ENCODE data around the gene CAPN13. TPM values are rescaled to one million over a fixed set of nuclear protein-coding genes. Genes with fewer than 3 reads are reported as not detected.

Gene CAPN13
- polyA plus RNA-seq, 1 donor (not counting 4 experiments of a cell fraction or from before 2014, with no cell fraction given) = not detected

DNA sequence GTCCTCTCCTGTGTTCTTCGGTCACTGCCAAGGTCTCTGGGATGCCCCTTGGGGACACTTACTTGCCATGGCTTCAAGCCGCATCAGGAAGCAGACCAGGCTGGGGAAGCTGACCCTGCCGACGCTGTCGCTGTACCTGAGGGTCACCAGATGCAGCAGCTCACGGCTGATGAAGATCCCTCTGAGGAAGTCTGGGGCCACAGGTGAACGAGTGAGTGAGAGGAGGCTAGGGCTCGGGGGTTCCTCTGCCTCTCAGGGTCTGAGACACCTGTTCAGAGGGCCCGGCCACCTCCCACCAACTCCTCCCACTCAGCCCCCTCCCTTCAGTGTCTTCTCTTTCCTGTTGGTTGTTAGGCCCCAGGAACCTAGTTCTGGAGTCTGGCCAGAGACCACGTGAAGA, 74.9 kb downstream of the CAPN13 start:
- no peak overlapping the region for H3K9ac ChIP-seq (ENCODE audit: control insufficient read depth, extremely low read depth, insufficient read depth, low read length)
- no peak for DNase-seq (ENCODE audit: low read depth, low spot score)
- no peaks in the 10 kb centered on the region for H3K9me1 ChIP-seq (ENCODE audit: control insufficient read depth, extremely low read depth, insufficient read depth, low read length)
- FAIRE-seq = no peak
- H3K4me3 ChIP-seq (ENCODE audit: control insufficient read depth in 2 of 3, extremely low read depth in 1 of 3, insufficient read depth in 2 of 3, low read depth in 1 of 3, low read length in 3 of 3) = no peak overlapping the region
- H4K20me1 ChIP-seq (ENCODE audit: control insufficient read depth, extremely low read depth, insufficient read depth, low read length) = no peaks in the 10 kb centered on the region
- no peaks in the 10 kb centered on the region for H3K79me2 ChIP-seq (ENCODE audit: control insufficient read depth, insufficient read depth, low read length)
- H3K4me1 ChIP-seq (ENCODE audit: control insufficient read depth, extremely low read depth, insufficient read depth, low read length) = peaks cover 4% of the 10 kb centered on the region
- H3K27me3 ChIP-seq (ENCODE audit: control insufficient read depth, extremely low read depth, insufficient read depth, low read length) = peaks cover 3% of the 10 kb centered on the region
- no peaks in the 10 kb centered on the region for H3K36me3 ChIP-seq (ENCODE audit: control insufficient read depth in 2 of 2, extremely low read depth in 1 of 2, insufficient read depth in 2 of 2, low read length in 2 of 2)
- H3K9me3 ChIP-seq (ENCODE audit: control insufficient read depth, low read depth, low read length) = no peaks in the 10 kb centered on the region
- no peak overlapping the region for H2AFZ ChIP-seq (ENCODE audit: control insufficient read depth, low read length)
- dilution Hi-C loops (cut with MboI; ENCODE audit: extremely low pct_ligation_motif_present, low sequenced_read_pairs) = no loop called here
- TF ChIP-seq, protein P1, sequence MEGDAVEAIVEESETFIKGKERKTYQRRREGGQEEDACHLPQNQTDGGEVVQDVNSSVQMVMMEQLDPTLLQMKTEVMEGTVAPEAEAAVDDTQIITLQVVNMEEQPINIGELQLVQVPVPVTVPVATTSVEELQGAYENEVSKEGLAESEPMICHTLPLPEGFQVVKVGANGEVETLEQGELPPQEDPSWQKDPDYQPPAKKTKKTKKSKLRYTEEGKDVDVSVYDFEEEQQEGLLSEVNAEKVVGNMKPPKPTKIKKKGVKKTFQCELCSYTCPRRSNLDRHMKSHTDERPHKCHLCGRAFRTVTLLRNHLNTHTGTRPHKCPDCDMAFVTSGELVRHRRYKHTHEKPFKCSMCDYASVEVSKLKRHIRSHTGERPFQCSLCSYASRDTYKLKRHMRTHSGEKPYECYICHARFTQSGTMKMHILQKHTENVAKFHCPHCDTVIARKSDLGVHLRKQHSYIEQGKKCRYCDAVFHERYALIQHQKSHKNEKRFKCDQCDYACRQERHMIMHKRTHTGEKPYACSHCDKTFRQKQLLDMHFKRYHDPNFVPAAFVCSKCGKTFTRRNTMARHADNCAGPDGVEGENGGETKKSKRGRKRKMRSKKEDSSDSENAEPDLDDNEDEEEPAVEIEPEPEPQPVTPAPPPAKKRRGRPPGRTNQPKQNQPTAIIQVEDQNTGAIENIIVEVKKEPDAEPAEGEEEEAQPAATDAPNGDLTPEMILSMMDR (optimal IDR thresholded peaks at IDR 0.05 in 1 of 3, IDR thresholded peaks at IDR 0.05 in 1 of 3, conservative IDR thresholded peaks at IDR 0.05 in 1 of 3; ENCODE audit: extremely low read depth in 1 of 3, insufficient read depth in 2 of 3, low read length in 3 of 3) = no peak
- TF ChIP-seq EZH2 (IDR thresholded peaks at IDR 0.05; ENCODE audit: low read length) = no peak
- no peak overlapping the region for H3K4me2 ChIP-seq (ENCODE audit: control insufficient read depth, extremely low read depth, insufficient read depth, low read depth, low read length)
- H3K27ac ChIP-seq (ENCODE audit: control insufficient read depth, insufficient read depth, low read length) = no peak overlapping the region

DNA sequence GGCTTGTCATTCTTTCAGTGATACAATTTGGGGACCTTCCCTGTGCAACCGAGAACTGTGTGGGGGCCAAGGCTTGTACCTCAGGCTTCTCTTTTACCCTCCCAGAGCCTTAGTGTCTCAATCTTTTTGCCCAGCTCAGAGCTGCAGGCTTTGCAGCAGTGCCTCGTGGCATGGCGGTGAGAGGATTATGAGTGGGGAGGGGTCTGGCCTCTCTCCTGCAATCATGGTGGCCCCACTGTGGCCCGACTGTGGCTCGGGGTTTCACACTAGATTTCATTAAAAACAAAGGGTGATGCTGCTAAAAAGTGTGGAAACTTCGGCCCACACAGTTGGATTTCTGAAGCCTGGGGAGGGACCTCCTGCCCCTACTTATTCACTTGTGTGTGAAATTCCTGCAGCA, 75.5 kb downstream of the CAPN13 start:
- H3K9me1 ChIP-seq (ENCODE audit: control insufficient read depth, extremely low read depth, insufficient read depth, low read length) = no peaks in the 10 kb centered on the region
- dilution Hi-C loops (cut with MboI; ENCODE audit: extremely low pct_ligation_motif_present, low sequenced_read_pairs) = no loop called here

More for the DNA sequence above, 75.5 kb downstream of the CAPN13 start:
- H3K4me1 ChIP-seq (ENCODE audit: control insufficient read depth, extremely low read depth, insufficient read depth, low read length) = peaks cover 3% of the 10 kb centered on the region
- H3K9ac ChIP-seq (ENCODE audit: control insufficient read depth, extremely low read depth, insufficient read depth, low read length) = no peak overlapping the region
- H3K4me3 ChIP-seq (ENCODE audit: control insufficient read depth in 2 of 3, extremely low read depth in 1 of 3, insufficient read depth in 2 of 3, low read depth in 1 of 3, low read length in 3 of 3) = no peak overlapping the region
- no peak overlapping the region for H3K27ac ChIP-seq (ENCODE audit: control insufficient read depth, insufficient read depth, low read length)
- DNase-seq (ENCODE audit: low read depth, low spot score) (no peak), FAIRE-seq (no peak)
- no peaks in the 10 kb centered on the region for H3K9me3 ChIP-seq (ENCODE audit: control insufficient read depth, low read depth, low read length)
- H3K27me3 ChIP-seq (ENCODE audit: control insufficient read depth, extremely low read depth, insufficient read depth, low read length) = peaks cover 3% of the 10 kb centered on the region
- H3K36me3 ChIP-seq (ENCODE audit: control insufficient read depth in 2 of 2, extremely low read depth in 1 of 2, insufficient read depth in 2 of 2, low read length in 2 of 2) = no peaks in the 10 kb centered on the region
- no peak overlapping the region for H3K4me2 ChIP-seq (ENCODE audit: control insufficient read depth, extremely low read depth, insufficient read depth, low read depth, low read length)
- H2AFZ ChIP-seq (ENCODE audit: control insufficient read depth, low read length) = no peak overlapping the region
- no peaks in the 10 kb centered on the region for H4K20me1 ChIP-seq (ENCODE audit: control insufficient read depth, extremely low read depth, insufficient read depth, low read length)
- no peak for TF ChIP-seq EZH2 (IDR thresholded peaks at IDR 0.05; ENCODE audit: low read length)
- TF ChIP-seq, protein P1 (optimal IDR thresholded peaks at IDR 0.05 in 1 of 3, IDR thresholded peaks at IDR 0.05 in 1 of 3, conservative IDR thresholded peaks at IDR 0.05 in 1 of 3; ENCODE audit: extremely low read depth in 1 of 3, insufficient read depth in 2 of 3, low read length in 3 of 3) = no peak
- H3K79me2 ChIP-seq (ENCODE audit: control insufficient read depth, insufficient read depth, low read length) = no peaks in the 10 kb centered on the region

Data from keratinocyte (primary cell).